Stimulated activated CD4-positive, alpha-beta T cell treated with anti-CD3 and anti-CD28 coated beads, Interleukin-2, amount 100 ng/mL, for 4 hours (primary cell): Measurements from ENCODE around the gene USP54.
"Not testable (repeated sequence)": the region's sequence is repeated elsewhere in the genome, so short reads cannot be mapped to it uniquely, and the experiment has no call there.

Experiments used
- DNase-seq: peaks from one replicate; pipeline ENCODE4 v3.0.0-alpha.2; 2020; ENCODE audit warnings: low read depth

USP54 gene

DNA sequence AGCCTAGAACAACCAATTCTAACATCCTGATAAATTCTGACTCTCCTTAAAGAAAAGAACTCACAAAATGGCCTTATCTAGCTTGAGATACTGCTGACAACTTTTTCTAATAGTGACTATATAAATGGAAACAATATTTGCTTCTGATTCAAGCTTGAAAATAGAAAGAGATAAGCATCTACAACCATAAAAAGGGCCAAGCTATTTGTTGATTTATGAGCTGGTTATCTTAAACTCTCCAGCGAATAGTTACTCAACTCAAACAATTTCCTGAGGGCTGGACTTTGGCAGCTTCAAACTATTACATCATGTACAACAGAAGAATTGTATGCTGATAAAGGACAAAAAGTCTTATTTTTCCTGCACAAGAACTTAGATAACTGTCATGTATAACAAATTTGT lies 4.6 kb downstream of the USP54 start:
- DNase-seq, result no peak

DNA sequence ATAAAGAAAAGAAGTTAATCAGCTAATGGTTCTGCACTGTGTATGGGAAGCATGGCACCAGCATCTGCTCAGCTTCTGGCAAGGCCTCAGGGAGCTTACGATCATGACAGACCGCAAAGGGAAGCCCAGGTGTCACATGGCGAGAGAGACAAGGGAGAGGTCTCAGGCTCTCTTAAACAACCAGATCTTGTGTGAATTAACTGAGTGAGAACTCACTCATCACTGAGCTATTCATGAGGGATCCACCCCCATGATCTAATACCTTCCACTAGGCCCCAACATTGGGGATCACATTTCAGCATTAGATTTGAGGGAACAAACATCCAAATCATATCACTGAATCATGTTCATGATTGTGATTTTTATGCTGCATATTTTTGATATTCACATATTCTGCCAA lies 5.8 kb downstream of the USP54 start:
- no peak for DNase-seq

DNA sequence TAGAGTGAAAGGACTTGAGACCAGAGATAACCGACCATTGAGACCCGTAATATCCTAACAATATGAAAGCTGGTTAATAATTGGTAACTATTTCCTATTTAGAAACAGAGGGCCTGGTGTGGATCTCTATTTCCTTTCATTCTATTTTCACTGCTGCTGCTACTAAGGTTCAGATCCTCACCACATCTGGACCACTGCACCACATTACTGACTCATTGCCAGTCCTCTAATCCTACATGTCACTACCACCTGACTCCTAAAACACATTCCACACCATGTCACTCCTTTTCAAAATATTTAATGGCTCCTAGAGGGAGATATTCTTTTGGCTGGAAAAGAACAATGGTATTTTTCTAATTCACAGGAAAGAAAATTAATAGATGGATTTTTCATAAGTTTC lies 6.4 kb downstream of the USP54 start:
- DNase-seq, result no peak

DNA sequence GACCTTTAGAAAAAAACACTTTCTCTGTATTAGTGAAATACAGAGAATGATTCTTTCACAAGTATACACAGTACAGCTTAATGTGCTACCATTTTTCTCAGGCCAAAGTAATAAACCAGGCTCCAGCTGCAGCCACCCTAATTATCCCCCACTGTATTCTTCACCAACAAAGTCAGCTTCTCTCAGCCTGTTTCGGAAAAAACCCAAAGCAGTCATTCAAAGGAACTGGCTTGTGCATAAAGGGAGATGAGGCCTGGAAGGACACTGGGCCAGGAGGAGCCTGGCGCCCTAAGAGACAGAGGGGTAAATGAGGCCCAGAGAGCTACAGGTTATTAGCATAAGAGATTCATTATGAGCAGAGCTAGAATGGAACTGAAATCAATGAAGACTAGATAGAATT lies 9.2 kb downstream of the USP54 start:
- no peak for DNase-seq

DNA sequence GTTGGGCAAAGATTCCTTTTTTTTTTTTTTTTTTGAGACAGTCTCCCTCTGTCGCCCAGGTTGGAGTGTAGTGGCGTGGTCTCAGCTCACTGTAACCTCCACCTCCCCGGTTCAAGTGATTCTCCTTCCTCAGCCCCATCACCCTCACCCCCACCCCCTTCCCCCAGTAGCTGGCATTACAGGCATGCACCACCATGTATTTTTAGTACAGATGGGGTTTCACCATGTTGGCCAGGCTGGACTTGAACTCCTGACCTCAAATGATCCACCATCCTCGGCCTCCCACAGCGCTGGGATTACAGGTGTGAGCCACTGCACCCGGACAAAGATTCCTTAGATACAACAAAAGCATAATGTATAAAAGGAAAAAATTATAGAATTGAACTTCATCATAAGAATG lies 12.2 kb downstream of the USP54 start:
- DNase-seq, result not testable (repeated sequence)

DNA sequence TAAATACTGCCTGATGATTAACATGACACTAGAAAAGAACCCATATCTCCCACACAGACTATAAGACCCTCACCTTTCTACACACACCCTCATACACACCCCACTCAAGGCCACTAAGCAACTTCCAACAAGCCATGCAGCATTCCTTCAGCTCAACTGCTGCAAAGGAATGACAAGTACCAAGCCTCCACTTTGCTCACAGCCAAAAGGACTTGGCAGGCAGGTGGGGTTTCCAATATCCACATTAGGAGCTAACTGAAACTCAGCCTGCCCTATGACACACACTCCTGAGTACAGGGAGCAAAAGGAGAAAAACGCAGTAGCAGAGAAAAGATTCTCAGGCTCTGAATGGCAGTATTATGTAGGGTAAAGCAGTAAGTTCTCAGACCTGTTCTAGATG lies 13.4 kb downstream of the USP54 start:
- DNase-seq, result no peak

DNA sequence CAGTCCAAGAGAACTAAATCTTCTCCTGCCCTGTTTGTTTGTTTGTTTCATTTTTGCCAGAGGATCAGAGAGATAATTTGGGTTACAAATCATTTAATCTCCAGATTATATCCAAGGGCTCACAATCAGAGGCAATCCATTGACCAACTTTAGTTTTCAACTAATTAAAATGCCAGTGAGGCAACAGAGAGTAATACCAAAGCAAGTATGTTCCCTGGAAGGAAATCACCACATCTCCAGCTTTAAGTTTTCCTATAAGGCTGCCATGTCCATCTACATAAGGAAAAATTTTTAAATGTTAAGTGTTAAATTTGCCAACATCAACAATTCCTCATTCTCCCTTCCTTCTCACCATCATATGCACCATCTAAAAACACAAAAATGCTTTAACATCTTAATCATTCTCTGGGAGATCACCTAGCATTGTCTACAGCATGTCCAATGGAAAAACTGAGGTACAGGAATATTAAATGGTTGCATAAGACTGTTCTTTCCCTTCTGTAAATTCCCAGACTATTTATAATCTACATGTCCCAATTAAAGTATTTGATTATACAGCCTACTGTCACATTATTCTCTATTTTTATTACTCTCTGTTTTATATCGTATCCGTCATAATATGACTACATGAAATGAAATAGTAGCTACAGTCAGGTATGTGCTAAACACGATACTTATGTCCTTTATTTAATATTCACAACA lies 14.1 kb downstream of the USP54 start:
- no peak for DNase-seq

DNA sequence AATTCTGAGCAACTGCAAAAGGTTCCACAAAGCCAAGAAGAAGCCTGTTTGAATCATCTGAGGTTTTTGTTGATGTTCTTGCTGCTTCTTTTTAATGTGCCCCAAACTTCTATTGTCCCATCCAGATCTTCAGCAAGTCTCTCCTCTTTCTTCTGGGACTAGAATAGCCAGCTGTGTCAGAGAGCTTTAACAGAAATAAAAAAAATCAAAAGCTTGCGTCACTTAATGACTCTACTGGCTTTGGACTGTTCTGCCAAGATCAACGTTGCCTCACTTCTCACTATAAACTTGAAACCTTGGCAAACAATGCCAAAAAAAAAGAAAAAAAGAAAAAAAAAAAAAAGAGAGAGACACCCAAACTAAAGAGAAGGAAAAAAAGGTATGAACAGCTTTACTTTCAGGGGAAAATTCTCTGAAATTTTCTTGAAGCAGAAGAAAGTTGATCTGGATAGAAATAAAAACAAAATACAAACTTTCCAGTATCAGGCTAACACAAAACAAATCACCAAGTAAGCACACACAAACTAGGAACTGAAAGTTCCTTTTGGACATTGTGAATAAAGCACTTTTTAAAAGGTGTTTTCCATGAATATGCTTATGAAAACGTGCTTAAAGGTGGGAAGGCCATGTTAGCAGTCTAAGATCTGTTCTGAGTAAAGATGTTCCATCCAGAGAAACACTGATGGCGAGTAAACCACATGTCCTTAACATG lies 14.8 kb downstream of the USP54 start:
- DNase-seq, result no peak

DNA sequence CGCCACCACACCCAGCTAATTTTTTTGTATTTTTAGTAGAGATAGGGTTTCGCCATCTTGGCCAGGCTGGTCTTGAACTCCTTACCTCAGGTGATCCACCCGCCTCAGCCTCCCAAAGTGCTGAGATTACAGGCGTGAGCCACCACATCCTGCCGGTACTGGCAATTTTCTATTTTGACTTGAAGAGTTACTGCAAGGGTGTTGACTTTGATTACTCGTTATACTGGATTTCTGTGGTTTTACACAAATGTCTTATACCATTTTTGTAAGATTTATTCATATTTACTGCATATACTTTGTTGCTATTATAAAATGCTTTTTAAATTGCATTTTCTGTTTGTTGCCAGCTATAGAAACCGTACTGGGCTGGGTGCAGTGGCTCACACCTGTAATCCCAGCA lies 24.1 kb downstream of the USP54 start:
- not testable (repeated sequence) for DNase-seq

DNA sequence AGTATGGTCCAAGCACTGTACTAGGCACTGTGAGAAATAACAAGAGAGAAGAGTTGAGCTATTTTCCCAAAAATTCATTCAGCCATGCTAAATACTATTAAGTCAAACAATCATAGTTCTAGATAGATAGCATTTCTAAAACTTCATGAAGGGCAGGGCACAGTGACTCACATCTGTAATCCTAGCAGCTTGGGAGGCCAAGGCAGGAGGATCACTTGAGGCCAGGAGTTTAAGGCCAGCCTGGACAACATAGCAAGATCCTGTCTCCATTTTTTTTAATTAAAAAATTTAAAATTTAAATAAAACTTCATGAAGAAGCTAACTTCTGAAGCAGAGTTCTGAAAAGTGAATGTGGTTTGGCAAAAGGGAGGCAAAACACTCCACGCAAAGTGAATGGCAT lies 29.9 kb downstream of the USP54 start:
- DNase-seq, result no peak

DNA sequence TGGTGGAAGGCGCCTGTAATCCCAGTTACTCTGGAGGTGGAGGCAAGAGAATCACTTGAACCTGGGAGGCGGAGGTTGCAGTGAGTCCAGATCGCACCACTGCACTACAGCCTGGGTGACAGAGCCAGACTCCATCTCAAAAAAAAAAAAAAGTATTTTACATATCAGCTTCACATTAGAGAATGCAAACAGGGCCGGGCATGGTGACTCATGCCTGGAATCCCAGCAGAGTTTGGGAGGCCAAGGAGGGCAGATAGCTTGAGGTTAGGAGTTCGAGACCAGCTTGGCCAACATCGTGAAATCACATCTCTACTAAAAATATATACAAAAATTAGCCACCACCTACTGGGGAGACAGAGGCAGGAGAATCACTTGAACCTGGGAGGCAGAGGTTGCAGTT lies 31.6 kb downstream of the USP54 start:
- no peak for DNase-seq

DNA sequence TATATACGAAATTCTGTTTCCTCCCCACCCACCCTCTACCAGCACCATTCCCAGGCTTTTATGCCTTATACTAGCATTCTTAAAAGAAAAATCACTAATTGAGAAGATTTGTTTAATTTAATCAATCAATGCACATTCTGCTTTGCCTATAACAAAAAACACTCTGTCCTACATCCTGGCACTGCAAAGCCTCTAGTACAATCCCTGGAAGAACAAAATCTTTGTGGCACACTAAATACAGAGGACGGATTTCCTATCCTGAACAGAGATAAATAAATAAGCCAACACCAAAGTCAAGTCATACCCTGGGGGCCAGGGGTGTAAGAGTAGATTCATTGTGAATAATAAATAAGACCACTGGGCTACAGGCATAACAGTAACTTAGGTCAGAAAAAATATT lies 34.3 kb downstream of the USP54 start:
- no peak for DNase-seq

DNA sequence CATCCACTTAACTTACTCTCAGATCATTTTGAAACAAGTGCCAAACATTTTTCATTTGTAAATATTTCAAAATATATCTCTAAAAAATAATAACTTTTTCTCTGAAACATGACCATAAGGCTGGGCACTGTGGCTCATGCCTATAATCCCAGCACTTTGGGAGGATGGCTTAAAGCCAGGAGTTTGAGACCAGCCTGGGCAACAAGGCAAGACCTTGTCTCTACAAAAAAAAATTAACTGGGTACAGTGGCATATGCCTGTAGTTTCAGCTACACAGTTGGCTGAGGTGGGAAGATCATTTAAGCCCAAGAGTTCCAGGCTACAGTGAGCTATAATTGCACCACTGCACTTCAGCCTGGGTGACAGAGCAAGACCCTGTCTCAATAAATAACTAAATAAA lies 36.4 kb downstream of the USP54 start:
- DNase-seq, result no peak

DNA sequence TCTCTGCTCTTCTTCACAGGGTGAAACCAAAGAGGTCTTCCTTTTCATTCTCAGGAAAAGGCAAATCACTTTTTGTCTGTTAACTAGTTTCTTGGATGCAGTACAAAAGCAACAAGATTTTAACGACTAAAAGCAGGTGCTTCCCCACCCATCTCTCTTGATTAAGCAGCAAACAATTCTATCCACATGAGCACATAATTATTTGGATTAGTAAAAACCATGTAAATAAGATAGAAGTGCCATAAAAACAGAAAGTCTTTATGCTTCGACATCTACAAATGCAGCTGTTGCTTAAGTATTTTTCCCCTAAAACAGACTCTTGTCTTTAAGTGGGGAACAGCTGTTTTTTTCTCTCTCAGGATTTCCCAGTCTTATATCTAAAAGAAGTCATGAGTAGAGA lies 37.4 kb downstream of the USP54 start:
- no peak for DNase-seq

DNA sequence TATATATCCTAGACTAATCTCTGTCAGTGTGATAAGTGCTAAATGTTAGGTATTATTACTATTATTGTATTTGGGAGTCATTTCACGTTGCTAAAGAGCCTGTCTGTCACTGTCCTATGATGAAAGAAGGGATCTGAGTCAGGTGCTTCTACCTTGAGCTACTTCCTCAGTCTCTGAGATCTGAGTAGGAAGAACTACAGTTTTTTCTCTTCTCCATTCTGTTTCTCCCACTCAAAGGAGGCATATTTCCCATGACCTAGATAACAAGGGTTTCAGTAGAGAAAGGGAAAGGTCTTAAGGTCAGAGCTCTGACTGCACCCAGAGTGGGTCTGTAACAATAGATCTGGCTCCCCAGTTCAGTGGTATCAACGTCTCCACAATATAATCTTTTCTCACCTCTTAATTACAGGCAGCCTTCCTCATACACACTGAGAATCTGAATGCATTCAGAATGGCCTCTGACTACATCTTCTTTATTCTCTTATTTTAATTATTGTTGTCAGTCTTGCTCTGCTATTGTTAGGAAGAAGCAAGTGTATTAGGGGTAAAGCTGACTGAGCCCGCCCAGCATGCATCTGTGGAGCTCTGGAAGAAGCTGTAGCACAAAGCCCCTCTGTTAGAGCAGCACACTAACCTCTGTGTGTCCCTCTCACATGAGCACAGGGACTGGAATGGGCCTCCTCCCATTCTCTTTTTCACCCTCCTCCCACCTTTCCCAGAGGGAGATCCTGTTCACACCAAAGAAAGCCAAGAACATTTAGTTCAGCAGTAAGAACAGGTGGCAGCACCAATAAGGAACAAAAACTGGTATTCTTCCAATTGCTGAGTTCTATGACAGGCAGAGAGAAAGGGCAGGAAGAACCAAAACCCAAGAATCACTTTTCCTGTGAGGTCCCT lies 38.1 kb downstream of the USP54 start:
- DNase-seq, result no peak

DNA sequence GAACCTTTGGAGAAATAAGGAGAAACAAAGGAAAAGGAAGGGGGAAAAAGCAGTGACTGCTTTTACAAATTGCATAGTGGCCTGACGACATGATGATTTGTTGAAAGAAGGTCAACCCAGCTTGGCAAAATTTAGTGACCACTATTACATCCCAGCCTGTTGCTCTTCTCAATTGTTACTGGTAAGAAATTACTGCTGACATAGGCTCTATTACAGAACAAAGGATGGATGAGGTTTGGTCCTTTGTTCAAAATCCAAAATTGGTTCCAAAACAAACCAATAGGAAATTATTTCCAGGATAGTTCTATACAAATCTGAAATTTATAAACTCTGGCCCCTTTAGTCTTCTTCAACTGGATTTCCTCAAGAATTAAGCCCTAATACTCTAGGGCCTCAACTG lies 39.6 kb downstream of the USP54 start:
- no peak for DNase-seq

DNA sequence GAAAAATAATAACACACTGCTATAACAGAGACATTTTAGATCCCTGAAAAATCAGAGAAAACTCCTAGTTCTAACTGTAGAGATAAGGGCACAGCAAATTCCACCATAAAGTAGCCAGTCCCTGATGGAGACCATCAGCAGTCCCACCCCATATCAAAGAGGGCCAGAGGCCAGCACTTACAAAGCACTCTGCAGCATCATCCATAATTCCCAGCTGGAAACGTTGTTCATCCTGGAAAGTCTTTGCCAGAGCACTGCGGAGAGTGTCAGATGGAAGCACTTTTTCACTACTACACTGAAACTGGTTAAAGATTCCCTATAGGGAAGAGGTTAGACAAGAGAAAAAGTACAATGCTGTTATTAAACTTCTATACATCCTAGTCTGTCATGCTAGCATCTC lies 45.8 kb downstream of the USP54 start:
- DNase-seq, result no peak

DNA sequence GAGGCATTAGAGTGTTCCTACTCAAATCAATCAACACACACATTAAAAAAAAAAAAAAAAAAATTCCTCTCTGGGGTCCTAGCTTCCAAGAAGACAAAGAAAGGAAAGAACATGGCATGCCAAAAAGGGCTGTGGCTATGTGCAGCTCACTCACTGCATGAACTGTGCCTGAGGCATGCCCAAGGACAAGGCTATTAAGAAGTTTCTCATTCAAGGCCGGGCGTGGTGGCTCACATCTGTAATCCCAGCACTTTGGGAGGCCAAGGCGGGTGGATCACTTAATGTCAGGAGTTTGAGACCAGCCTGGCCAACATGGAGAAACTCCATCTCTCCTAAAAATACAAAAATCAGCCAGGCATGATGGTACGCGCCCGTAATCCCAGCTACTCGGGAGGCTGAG lies 53.4 kb downstream of the USP54 start:
- DNase-seq, result no peak

DNA sequence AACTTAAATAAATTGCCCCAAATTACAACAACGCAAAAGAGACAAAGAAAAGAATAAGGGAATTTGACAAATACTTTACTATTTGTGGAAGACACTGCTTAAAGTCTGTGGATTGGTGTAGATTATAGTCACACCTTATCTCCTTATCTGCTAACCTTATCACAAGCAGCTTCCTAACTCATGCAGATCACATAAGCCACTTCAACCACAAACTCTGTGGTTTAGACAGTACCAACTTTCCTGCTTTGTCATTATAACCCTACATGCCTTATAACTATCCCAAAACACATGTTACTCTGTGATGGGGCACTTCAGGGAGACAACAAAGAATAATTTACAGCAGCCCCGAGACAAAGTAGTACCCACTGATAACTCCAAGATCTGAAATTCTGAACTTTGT lies 53.9 kb downstream of the USP54 start:
- no peak for DNase-seq

DNA sequence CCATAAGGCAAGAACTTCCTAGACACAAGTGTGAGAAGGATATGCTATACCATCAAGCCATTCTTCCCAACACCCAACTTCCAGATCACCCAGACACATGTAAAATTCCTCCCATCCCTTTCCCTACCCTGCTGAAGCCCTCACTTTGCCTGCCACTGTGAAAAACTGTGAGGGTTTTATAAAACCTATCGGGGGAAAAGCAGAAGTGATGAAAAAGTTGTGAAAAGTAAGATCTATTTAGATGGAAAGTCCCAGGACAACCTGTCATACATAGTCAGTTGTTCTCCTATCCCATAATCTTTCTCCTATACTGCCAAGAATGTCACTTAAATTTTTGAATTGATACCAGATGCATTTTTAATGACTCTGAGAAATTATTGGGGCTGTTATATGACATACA lies 56.3 kb downstream of the USP54 start:
- no peak for DNase-seq

DNA sequence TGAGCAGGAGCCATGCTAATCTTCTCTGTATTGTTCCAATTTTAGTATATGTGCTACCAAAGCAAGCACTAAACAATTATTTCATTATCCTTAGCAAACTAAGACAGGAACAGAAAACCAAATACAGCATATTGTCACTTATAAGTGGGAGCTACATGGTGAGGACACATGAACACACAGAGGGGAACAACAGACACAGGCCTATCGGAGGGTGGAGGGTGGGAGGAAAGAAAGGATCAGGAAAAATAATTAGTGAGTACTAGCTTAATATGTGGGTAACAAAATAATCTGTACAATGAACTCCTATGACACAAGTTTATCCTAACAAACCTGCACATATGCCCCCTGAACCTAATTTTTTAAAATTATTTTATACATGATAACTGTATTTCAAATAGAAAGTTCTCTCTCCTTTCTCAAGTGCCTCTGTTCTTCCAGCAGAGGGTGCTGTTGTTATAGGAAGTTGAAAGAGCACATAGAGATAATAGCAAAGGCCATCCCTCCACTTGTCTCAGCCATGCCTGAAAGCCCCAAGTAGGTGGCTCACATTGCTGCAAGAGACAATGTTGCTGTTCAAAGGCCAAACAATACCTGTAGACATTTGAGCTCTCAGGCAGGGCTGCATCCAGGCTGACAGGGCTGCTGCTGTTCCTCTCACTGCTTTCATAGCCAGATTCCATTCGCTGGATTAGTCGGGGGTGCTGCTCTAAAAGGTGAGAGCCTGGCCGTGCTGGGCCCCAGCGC lies 61.9 kb downstream of the USP54 start:
- DNase-seq, result peak; percentile 38

DNA sequence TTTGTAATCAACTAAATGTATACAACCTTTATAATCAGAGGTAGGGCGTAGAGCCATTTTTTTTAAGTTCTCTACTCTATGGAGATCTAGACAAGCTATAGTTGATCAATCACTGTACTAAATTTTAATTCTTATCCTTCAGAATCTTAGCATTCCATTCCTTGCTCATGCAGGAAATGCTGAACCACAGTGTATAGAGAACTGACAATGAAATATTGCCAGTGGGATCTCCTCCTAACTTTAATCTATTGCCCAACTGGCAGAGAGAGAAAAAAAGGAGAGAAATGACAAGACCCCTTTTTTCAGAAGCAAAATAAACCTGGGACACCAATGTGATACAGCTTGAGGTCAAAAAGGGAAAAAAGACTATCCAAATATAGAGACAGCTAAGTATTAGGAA lies 68.9 kb downstream of the USP54 start:
- DNase-seq, result no peak
